ENCODE data around the gene BRSK2.

DNA sequence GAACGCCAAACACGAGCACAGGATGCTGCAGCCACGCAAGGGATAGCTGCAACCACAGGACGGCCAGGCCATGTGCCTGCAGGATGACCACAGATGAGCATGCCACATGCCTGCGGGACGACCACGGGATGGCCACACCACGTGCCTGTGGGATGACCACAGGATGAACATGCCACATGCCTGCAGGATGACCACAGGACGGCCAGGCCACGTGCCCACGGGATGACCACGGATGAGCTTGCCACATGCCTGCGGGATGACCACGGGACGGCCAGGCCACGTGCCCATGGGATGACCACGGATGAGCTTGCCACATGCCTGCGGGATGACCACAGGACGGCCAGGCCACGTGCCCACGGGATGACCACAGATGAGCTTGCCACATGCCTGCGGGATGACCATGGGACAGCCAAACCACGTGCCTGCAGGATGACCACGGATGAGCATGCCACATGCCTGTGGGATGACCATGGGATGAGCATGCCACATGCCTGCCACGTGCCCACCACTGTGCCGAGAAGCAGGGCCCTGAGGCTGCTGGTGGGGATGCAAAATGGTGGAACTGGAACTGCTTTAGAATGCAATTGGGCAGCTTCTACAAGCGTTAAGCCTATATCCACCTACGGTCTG, 109.6 kb downstream of the BRSK2 start:
- TF ChIP-seq CTCF (conservative IDR thresholded peaks at IDR 0.05 in 1 of 2, IDR thresholded peaks at IDR 0.05 in 1 of 2; ENCODE audit: extremely low read depth in 1 of 2, insufficient read depth in 1 of 2, low read depth in 1 of 2, low read length in 2 of 2) (no peak), EZH2 (IDR thresholded peaks at IDR 0.05; ENCODE audit: borderline replicate concordance, low read length) (no peak)
